KBM-7 (cell line): ENCODE measurements around the gene ARHGEF6.
"Not testable (repeated sequence)": the region's sequence is repeated elsewhere in the genome, so short reads cannot be mapped to it uniquely, and the experiment has no call there.

ENCODE experiments used
- DNase-seq: peaks from one replicate; pipeline ENCODE4 v3.0.0-alpha.2; 2015
- in situ Hi-C: fragments of 300-500 bp; cut with MboI; formaldehyde crosslinking; loops from 2 replicates; pipeline ENCODE4 v1.14.3; 2020; ENCODE audit warnings: low sequenced_read_pairs, low pct_unique_long_range_greater_than_20kb, mixed read lengths

Gene ARHGEF6

GRCh38 chrX:136780763-136781162 lies at the start of gene ARHGEF6:
Gene ARHGEF6, minus strand, starts transcription at chrX:136780932. Its CDS starts 50 bp downstream, at chrX:136780882.
- in situ Hi-C loops = no loop called here
- DNase-seq = peak; percentile 87

- DNase-seq = no peak
- in situ Hi-C loops = no loop called here
These were observed 48.7 kb upstream of the ARHGEF6 start for GRCh38 chrX:136829413-136829812.

DNA sequence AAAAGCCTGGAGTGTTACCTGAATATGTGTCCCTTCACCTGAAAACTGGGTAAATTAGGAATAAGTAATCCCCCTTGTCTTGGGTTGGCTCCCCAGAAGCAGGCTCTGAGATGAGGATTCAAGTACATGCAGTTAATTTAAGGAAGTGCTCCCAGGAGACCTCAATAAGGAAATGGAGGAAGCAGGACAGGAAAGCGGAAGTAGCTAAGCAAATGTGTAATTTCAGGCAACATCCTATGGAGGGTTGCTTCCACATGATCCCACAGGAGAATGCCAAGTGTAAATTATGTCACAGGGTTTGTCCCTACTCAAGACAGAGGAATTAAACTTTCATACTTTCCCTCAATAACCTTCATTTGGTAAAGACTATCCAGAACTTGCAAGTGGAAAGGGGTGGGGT lies 48.1 kb upstream of the ARHGEF6 start:
- DNase-seq = peak; percentile 69
- in situ Hi-C loops = no loop called here

DNA sequence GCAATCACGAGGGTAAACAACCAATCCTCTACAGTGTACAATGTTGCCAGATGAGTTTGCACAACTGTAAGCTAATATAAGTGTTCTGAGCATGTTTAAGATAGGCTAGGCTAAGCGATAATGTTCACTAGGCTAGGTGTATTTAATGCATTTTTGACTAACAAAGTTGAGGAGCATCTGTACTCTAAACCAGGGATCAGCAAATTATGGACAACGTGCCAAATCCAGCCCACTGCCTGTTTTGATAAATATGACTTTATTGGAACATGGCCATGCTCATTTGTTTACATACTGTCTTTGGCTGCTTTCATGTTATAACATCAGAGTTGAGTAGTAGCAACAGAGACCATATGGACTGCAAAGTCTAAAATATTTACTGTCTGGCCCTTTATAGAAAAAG lies 46.3 kb upstream of the ARHGEF6 start:
- no peak for DNase-seq
- in situ Hi-C loops = no loop called here

DNA sequence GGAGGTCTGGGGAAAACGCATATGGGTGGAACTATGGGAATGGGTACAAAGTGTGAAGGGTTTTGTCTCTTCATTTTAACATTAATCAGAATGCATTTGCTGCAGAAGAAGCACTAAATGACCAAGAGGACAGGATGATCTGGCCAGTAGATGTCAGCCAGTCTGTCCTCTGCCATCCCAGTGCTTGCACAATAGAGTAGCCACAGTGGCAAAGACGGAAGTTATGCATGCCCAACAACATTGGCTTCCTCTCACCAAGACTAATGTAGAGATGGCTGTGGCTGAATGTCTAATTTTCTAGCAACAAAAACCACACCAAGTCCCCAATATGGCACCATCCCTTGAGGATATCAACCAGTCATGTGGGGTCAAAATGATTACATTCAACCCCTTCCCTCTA lies 45.0 kb upstream of the ARHGEF6 start:
- in situ Hi-C loops = no loop called here
- DNase-seq = no peak

DNA sequence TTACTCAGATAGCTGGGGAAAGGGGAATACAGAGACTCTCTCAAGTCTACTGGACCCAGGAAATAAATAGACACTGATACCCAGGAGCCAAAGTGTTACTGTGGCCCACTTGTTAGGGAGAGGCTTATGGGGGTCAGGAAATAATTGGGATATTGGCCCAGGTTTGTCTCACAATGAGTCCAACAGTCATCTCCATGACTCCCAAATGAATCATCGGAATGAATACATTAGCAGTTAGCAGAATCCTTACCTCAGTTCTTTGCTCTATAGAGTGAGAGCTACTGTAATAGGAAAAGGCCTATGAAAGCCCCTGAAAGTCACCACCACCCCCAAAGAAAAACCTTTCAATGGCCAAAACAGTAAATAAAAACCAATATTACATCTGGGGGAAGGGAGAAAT lies 42.4 kb upstream of the ARHGEF6 start:
- no peak for DNase-seq
- in situ Hi-C loops = no loop called here

- in situ Hi-C loops = no loop called here
These were observed 41.8 kb upstream of the ARHGEF6 start for GRCh38 chrX:136822337-136823095.

DNA sequence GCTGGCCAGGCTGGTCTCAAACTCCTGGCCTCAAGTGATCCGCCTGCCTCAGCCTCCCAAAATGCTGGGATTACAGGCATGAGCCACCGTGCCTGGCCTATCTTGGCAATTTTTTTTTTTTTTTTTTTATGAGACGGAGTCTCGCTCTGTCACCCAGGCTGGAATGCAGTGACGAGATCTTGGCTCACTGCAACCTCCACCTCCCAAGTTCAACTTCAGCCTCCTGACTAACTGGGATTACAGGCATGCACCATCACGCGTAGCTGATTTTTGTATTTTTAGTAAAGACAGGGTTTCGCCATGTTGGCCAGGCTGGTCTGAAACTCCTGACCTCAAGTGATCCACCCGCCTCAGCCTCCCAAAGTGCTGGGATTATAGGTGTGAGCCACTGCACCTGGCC lies 39.0 kb upstream of the ARHGEF6 start:
- in situ Hi-C loops, DNase-seq: not testable (repeated sequence)

More at GRCh38 chrX:136822337-136823095, 41.8 kb upstream of the ARHGEF6 start:
- no peak for DNase-seq

DNA sequence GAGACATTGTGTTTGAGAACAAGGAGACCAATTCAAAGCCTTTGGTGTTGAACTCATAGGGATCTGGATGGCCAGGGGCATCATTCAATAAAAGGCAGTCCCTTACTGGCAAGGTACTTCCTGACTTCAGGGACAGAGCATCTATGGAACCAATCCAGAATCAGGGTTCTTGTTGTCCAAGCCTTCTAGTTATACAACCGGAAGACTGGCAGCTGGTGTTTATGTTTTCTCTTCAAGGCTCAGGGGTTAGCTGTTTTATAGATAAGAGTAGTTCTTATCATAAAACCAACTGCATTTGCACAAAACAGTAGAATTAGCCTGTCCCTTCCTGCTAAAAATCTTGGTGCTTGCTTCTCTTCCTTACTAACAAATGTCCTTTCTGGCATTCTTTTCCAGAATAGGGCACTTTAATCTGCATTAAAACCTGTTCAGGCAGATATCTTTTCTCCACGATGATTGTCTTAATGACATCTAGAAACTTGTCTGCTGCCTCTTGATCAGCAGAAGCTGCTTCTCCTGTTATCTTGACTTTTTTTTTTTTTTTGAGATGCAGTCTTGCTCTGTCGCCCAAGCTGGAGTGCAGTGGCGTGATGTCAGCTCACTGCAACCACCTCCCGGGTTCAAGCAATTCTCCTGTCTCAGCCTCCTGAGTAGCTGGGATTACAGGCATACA lies 38.4 kb upstream of the ARHGEF6 start:
- no peak for DNase-seq

GRCh38 chrX:136816975-136817374 lies 36.2 kb upstream of the ARHGEF6 start:
- in situ Hi-C loops = no loop called here
- no peak for DNase-seq

More for the DNA sequence above, 38.4 kb upstream of the ARHGEF6 start:
- in situ Hi-C loops = no loop called here

DNA sequence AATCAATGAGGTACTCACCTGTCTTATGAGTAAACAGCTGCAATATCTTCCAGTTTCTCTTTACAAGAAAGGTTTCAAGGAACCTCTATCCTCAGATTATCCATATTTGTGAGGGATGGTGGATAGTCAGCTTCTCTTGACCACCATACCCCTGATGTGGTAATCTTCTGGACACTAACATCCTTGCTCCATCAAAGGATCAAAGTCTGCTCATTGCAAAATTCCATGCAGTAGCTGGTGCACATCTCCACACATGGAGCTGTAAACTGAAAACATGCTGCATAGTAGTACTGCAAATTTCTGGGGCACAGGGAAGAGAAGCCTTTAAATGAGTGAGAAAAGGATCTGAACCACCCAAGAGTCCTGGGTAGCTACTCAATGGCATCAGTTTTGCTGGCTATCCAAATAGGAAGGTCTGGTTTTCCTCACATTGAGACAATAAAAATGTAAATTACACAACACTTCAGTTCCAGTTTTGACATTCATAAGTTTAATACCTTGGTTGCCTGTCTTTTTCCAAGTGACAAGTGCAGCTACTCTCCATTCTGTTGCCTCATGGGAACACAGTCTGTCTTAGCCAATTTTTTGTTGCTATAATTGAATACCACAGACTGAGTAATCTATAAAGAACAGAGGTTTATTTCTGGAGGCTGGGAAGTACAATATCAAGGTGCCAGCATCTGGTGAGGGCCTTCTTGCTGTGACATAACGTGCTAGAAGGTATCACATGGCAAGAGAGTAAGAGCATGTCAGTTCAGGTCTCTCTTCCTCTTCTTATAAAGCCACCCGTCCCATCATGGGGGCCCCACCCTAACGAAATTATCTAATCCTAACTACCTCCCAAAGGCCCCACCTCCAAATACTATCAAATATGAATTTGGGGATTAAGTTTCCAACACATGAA lies 34.4 kb upstream of the ARHGEF6 start:
- DNase-seq = no peak
- in situ Hi-C loops = no loop called here

DNA sequence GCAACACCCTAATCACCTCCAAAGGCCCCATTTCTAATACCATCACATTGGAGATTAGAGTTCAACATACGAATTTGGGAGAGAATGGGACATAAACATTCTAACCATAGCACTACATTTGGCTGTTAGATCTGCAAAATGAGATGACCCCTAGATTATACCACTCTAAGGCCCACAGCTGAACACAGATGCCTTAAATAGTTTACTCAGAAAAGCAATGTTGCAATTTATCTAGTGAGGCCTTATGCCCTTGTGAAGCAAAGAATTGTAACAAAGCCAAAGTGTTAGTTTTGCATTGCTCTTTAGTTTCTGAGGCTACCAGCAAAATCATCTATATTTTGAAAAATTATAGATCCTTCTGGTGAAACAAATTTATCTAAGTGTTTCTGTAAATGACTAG lies 31.6 kb upstream of the ARHGEF6 start:
- in situ Hi-C loops = no loop called here
- no peak for DNase-seq

DNA sequence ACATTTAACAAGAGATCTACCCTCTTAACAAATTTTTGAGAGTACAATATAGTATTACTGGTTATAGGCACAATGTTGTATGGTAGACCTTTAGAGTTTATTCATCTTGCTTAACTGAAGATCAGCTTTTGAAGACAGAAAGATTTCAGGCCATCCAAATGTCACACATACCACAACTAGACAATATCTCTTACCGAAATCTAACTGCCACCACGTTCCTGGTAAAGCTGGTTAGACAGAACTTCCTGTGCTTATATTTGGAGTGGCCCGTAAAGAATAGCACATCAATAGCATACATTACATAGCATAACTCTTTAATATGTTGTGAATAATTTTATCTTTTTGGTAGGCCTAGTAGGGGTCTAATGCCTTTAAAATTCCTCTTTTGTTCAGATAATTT lies 29.8 kb upstream of the ARHGEF6 start:
- in situ Hi-C loops = no loop called here

GRCh38 chrX:136806891-136807410 lies 26.2 kb upstream of the ARHGEF6 start:
- DNase-seq = no peak
- in situ Hi-C loops = no loop called here

More for the DNA sequence above, 29.8 kb upstream of the ARHGEF6 start:
- DNase-seq = peak; percentile 24

DNA sequence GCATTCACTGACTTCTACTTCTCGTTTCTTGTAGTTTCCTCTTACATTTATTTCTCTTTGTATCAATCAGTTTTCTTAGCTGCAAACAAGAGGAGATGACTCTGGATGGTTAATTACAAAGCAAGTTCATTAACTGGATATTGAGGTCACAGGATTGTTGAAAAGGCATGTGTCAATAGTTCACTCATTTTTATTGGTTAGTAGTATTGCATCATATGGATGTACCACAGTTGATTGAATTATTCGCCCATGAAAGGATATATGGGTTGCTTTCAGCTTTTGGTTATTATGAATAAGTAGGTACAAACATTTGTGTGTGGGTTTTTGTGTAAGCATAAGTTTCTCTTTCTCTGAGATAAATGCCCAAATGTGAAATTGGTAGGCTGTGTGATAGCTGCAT lies 21.8 kb upstream of the ARHGEF6 start:
- in situ Hi-C loops = no loop called here
- no peak for DNase-seq

- in situ Hi-C loops = no loop called here
- DNase-seq = peak; percentile 61
These were observed 17.1 kb upstream of the ARHGEF6 start for GRCh38 chrX:136797787-136798186.

DNA sequence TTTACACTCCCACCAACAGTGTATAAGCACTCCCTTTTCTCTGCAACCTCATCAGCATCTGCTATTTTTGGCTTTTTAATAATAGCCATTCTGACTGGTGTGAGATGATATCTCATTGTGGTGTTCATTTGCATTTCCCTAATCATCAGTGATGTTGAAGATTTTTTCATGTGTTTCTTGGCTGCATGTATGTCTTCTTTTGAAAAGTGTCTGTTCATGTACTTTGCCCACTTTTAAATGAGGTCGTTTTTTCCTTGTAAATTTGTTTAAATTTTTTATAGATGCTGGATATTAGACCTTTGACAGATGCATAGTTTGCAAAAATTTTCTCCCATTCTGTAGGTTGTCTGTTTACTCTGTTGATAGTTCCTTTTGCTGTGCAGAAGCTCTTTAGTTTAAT lies 14.4 kb upstream of the ARHGEF6 start:
- in situ Hi-C loops, DNase-seq: not testable (repeated sequence)

GRCh38 chrX:136794660-136795059 lies 13.9 kb upstream of the ARHGEF6 start:
- in situ Hi-C loops, DNase-seq: not testable (repeated sequence)

DNA sequence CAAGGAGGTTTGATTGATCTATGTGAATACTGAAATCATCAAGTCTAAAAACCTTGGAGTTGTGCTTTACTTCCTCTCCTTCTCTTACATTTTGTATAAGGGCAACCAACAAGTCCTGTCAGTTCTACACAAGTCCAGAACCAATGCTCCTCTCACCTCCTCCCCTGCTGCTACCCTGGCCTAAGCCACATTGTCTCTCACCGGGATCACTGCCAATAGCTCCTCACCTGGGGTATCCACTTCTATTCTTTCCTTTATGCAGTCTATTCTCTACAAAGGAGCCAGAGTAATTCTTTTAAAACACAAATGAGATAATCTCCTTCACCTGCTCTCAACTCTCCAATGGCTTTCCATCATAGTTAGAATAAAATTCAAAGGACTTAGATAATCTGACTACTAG lies 13.3 kb upstream of the ARHGEF6 start:
- in situ Hi-C loops = no loop called here
- DNase-seq = no peak
